Measurements from ENCODE around the gene TIGD3. TPM values are rescaled to one million over a fixed set of nuclear protein-coding genes. Genes with fewer than 3 reads are reported as not detected.

TIGD3 gene
- total and polyA plus RNA-seq, 2 experiments from 2014 or later = 1.2 to 3.0 TPM

GRCh38 chr11:65355013-65355775 is 643 bp downstream of the TIGD3 start:
- Histone ChIP-seq H2AFZ (peak overlapping the region; percentile 98), H3K9me2 (ENCODE audit: insufficient read depth) (no peaks in the 10 kb centered on the region), H3K4me3 (peak overlapping the region; percentile 92), H3F3A (replicated peaks; ENCODE audit: low read depth) (peaks cover 10% of the 10 kb centered on the region), H3K36me3 (ENCODE audit: insufficient read depth) (peaks cover 6% of the 10 kb centered on the region; the same call in 1 of the 2 replicates), H4K20me1 (replicated peaks; ENCODE audit: insufficient read depth) (peaks cover 1% of the 10 kb centered on the region; the same call in 1 of the 2 replicates), H3K27ac (ENCODE audit: low read depth) (no peak overlapping the region), H3K4me2 (peak overlapping the region; percentile 99), H3K79me2 (replicated peaks; ENCODE audit: insufficient read depth) (no peaks in the 10 kb centered on the region), H3K4me1 (ENCODE audit: insufficient read depth) (peaks cover 6% of the 10 kb centered on the region; the same call in 1 of the 2 replicates), H3K27me3 (ENCODE audit: insufficient read depth) (peaks cover 31% of the 10 kb centered on the region)
- H3K4me3 Mint-ChIP-seq = peak overlapping the region; percentile 84
- ATAC-seq = peak; percentile 17
- H3K27ac Mint-ChIP-seq = no peak overlapping the region
- DNase-seq (ENCODE audit: low spot score) = peak; percentile 64
- peaks cover 26% of the 10 kb centered on the region for H3K36me3 Mint-ChIP-seq (ENCODE audit: low read depth)
- H3K9me3 Mint-ChIP-seq = no peaks in the 10 kb centered on the region
- TF ChIP-seq NANOG (IDR thresholded peaks at IDR 0.05; ENCODE audit: borderline replicate concordance) = no peak
- H3K27me3 Mint-ChIP-seq (ENCODE audit: insufficient read depth, low read depth, poor library complexity) = peaks cover 37% of the 10 kb centered on the region
- peaks cover 16% of the 10 kb centered on the region for H3K4me1 Mint-ChIP-seq

GRCh38 chr11:65355776-65356393 is 1.3 kb downstream of the TIGD3 start:
- ATAC-seq = peak; percentile 12
- peaks cover 31% of the 10 kb centered on the region for H3K27me3 ChIP-seq (ENCODE audit: insufficient read depth)
- H3K9me3 Mint-ChIP-seq = no peaks in the 10 kb centered on the region
- H4K20me1 ChIP-seq (replicated peaks; ENCODE audit: insufficient read depth) = no peaks in the 10 kb centered on the region
- peaks cover 37% of the 10 kb centered on the region for H3K27me3 Mint-ChIP-seq (ENCODE audit: insufficient read depth, low read depth, poor library complexity)
- H3K4me1 ChIP-seq (ENCODE audit: insufficient read depth) = peaks cover 6% of the 10 kb centered on the region; the same call in 1 of the 2 replicates
- no peaks in the 10 kb centered on the region; the same call in 1 of the 2 replicates for H3K36me3 ChIP-seq (ENCODE audit: insufficient read depth)
- no peak overlapping the region for H3K27ac ChIP-seq (ENCODE audit: low read depth)
- DNase-seq (ENCODE audit: low spot score) = peak; percentile 75
- H3K79me2 ChIP-seq (replicated peaks; ENCODE audit: insufficient read depth) = no peaks in the 10 kb centered on the region
- peak overlapping the region; percentile 99 for H3K4me2 ChIP-seq
- peaks cover 16% of the 10 kb centered on the region for H3K4me1 Mint-ChIP-seq
- H3K9me2 ChIP-seq (ENCODE audit: insufficient read depth) = no peaks in the 10 kb centered on the region
- H3K4me3 Mint-ChIP-seq = peak overlapping the region; percentile 84
- peak overlapping the region; percentile 92 for H3K4me3 ChIP-seq
- peaks cover 21% of the 10 kb centered on the region for H3K36me3 Mint-ChIP-seq (ENCODE audit: low read depth)
- no peak overlapping the region for H3K27ac Mint-ChIP-seq
- H3F3A ChIP-seq (replicated peaks; ENCODE audit: low read depth) = peaks cover 10% of the 10 kb centered on the region
- peak overlapping the region; percentile 98 for H2AFZ ChIP-seq
- TF ChIP-seq ETS1 (IDR thresholded peaks at IDR 0.05) = no peak
- TF ChIP-seq EZH2 (IDR thresholded peaks at IDR 0.05; ENCODE audit: low read depth, unreplicated experiment) = peak; percentile 42

GRCh38 chr11:65356394-65356972 is 1.9 kb downstream of the TIGD3 start:
- no peaks in the 10 kb centered on the region for H3K9me2 ChIP-seq (ENCODE audit: insufficient read depth)
- H3K79me2 ChIP-seq (replicated peaks; ENCODE audit: insufficient read depth) = no peaks in the 10 kb centered on the region
- peak overlapping the region; percentile 84; the same call in 2 of the 3 replicates for H3K4me3 Mint-ChIP-seq
- H3K27me3 Mint-ChIP-seq (ENCODE audit: insufficient read depth, low read depth, poor library complexity) = peaks cover 37% of the 10 kb centered on the region
- H3K4me3 ChIP-seq = peak overlapping the region; percentile 92
- peaks cover 6% of the 10 kb centered on the region; the same call in 1 of the 2 replicates for H3K4me1 ChIP-seq (ENCODE audit: insufficient read depth)
- peak overlapping the region; percentile 98 for H2AFZ ChIP-seq
- no peaks in the 10 kb centered on the region for H4K20me1 ChIP-seq (replicated peaks; ENCODE audit: insufficient read depth)
- no peak overlapping the region for H3K27ac Mint-ChIP-seq
- H3K9me3 Mint-ChIP-seq = no peaks in the 10 kb centered on the region
- peaks cover 10% of the 10 kb centered on the region for H3F3A ChIP-seq (replicated peaks; ENCODE audit: low read depth)
- no peak overlapping the region for H3K27ac ChIP-seq (ENCODE audit: low read depth)
- peaks cover 16% of the 10 kb centered on the region for H3K36me3 Mint-ChIP-seq (ENCODE audit: low read depth)
- peak overlapping the region; percentile 99 for H3K4me2 ChIP-seq
- no peak for DNase-seq (ENCODE audit: low spot score)
- TF ChIP-seq REST (IDR thresholded peaks at IDR 0.05; ENCODE audit: unreplicated experiment) = no peak
- TF ChIP-seq CREB1 (CRISPR knock-in tag; IDR thresholded peaks at IDR 0.05; ENCODE audit: low read depth) = no peak
- no peak for TF ChIP-seq JUNB (IDR thresholded peaks at IDR 0.05; ENCODE audit: unreplicated experiment)
- TF ChIP-seq STAT1 (IDR thresholded peaks at IDR 0.05; ENCODE audit: unreplicated experiment) = no peak
- H3K4me1 Mint-ChIP-seq = peaks cover 16% of the 10 kb centered on the region
- ATAC-seq = no peak
- H3K27me3 ChIP-seq (ENCODE audit: insufficient read depth) = peaks cover 31% of the 10 kb centered on the region
- no peaks in the 10 kb centered on the region; the same call in 1 of the 2 replicates for H3K36me3 ChIP-seq (ENCODE audit: insufficient read depth)

Data from GM23338 (cell line).